Brain pericyte (primary cell): ENCODE results near the gene KLF6.

ENCODE experiments used
- DNase-seq: peaks from one replicate; pipeline ENCODE4 v3.0.0-alpha.2; 2012; ENCODE audit warnings: low read depth, low spot score

The KLF6 gene

DNA sequence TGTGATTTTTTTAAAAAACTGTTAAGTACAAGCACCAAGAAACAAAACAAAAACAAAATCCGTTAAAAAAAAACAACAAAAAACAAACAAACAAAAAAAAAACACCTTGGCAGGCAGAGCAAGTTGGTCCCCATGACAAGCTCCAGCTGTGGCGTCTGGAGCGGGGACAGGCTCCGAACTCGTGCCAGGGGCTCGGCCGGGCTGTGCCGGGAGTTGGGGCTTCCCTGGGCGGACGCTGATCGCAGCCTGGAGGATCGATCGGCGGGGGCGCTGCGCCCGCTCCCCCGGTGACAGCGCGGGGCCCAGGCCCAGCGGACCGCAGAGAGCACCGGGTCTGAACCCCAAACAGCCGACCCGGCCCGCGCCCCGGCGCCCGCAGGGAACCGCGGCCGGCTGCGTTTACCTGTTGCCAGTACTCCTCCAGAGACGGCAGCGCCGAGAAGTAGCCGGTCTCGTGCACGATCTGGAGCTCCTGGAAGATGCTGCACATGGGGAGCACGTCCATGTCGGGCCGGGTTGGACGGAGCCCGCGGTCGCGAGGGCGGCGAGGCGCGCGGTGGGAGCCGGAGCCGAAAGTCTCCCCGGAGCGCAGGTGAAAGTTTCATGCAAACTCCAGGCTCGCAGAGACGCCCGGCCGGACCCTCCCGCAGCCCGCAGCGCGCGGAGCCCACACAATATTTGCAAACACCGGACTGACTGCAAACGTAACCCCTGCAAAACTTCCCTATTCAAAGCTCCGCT, at the start of gene KLF6:
KLF6 (minus strand) TSS at position 700 of the 741 bp plus-strand sequence; CDS start at position 505, 195 bp downstream.
- DNase-seq = no peak

DNA sequence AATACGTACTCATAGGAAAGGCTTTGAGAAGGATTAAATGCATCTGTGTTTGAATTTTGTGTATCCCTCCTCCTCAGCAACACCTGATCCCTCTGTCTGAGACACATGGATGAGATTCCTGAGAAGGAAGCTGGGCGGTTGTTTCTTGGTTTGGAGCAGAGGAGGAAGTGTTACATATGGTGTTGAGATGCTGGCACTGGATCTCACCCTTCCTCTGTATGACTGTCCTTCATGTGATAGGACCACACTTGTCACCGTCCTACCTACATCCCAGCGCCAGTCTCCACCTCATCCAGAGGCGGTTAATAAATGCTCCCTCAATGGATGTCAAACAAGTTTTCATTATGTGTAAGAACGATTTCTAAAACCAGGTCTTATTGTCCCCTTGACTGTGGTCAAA, 49.4 kb upstream of the KLF6 start:
- no peak for DNase-seq

DNA sequence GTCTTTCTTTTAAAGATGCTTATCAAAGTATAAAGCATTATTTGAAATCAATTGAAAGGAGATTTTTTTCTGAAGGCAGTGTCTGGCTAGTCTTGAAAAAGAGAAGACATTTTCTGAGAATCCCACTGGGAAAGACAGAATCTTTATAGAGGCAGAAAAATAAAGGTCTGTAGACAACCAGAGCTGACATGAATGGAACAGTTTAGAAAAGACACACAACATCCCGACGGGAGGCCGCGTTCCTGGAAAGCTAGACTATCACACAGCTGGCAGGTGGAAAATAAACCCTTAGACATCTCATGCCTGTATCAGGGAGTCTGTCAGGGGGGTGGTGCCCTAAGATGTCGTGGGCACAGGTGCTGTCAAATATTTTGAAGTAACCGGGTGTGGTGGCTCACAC, 48.0 kb upstream of the KLF6 start:
- no peak for DNase-seq

DNA sequence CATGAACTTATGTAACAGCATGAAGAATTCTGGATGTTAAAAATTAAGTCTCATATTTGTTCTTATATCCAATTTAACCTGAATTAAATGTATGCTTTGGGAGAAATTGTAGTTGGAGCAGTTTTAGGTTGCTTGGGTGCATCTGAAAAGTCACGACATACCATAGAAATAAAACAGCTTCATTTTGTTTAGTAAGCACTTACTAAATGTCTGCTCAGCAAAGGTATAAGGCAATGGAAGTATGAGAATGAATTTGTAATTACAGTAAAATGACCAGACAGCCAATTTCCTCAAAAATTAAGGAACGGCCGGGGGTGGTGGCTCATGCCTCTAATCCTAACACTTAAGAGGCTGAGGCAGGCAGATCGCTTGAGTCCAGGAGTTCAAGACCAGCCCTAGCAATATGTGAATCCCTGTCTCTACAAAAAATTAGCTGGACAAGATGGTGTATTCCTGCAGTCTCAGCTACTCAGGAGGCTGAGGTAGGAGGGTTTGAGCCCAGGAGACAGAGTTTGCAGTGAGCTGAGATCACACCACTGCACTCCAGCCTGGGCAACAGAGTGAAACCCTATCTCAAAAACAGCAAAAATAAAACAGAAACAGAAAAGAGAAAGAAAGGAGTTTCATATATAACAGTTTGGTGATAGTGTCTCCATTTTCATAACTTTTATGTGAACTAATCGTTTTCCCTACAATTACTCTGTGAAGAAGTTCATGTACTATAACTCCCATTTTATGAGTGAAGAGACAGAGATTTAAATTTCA, 47.2 kb upstream of the KLF6 start:
- no peak for DNase-seq

DNA sequence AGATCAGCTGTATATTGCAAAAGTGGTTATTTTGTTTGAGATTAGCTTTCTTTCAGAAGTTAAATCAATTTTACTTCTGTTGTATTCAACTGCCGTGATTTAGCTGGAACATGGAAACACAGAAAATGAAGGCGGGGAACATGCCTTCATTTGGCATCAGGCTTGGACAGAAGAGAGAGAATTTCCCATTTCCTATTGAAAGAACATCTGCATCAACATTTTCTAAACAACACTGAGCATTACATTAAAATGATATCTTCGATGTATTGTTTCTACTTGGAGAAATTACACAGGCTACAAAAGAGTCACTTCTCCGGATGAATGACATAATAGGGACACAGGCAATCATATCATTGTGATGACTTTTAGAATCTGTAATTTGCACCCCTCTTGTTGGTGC, 46.6 kb upstream of the KLF6 start:
- no peak for DNase-seq

DNA sequence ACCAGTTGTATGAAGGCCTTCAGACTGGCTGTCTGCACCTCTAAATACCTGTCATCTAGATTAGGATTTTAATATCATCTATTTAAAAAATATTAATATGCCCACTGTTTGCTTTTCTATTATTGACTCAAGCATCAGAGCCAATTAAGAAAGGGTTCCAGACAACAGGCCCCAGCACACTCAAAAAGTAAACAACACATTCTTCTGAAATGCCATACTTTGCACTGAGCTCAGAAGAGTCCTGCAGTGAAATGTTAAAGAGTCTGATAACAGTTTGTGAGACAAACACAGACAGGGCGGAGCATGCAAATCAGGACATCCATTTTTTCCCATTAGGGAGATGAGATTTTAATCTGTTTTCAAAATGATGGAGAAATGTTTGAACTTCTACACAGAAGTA, 45.9 kb upstream of the KLF6 start:
- DNase-seq = no peak

DNA sequence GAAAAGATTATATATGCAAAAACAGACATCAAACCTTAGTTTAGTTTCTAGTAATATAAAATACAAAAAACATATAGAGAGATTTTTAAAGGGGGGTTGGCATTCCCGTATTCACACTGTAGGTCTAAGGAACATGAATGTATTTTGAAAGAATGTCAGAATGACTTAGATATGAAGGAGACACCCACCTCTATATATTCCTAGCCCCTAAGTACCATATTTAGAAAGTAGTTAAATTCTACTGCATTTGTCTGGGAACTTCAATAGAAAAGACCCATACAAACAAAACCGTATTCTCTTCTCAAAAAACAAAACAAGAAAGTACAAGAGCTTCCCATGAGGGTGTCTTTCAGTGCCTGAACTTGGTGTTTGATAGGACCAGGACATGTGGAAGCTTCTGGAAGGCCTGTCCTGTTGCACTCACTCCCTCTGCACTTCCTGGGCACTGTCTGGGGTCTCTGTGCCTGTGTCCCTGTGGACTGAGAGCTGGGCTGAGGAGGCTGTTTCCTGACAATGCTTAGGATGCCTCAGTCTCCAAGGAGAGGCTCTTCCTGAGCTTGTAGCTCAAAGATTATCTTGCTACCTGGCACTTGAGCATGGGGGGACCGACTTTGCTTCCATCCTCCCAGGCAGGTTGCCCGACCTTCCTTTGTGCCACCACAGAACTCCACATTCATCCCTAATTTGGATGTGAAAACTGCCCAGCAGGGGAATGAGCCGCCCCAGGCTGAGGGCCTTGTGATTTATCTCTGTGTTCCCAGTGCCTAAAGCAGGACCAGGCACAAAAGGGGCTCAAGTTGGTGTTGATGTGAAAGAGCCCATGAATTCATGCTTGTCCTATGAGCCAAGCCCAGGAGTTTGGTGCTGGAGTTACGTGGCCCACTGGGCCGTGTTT, 44.4 kb upstream of the KLF6 start:
- DNase-seq = no peak

DNA sequence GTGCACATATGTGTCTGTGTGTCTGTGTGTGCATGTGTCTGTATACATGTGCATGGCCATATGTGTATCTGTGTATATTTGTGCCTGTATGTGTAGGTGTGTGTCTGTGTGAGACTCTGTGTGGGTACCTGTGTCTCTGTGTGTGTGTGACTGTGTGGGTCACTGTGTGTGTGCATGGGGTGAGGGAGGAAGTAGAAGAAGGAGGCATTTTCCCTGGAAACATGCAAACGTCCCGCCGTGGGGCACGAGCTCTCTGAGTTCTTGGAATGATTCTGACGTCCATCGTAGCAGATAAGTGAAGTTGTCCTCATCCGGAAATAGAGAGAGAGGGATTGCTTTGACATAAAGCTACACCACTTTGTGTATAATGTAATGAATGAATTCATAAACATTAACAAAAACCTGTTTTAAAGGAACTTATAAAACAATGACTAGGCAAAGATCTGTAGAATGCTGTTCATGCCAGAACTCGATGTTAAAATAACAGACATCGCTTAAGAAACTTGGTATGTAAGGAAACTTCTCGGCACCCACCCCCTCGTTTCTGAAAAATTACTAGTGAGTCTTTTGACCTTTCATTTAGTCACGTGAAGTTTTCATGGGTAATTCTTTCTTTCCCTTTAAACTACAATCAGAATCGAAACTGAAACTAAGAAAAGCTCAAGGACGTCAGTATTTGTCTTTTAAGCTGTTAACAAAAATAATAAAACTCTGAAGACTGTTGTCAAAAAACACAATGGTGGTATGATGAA, 43.6 kb upstream of the KLF6 start:
- no peak for DNase-seq

DNA sequence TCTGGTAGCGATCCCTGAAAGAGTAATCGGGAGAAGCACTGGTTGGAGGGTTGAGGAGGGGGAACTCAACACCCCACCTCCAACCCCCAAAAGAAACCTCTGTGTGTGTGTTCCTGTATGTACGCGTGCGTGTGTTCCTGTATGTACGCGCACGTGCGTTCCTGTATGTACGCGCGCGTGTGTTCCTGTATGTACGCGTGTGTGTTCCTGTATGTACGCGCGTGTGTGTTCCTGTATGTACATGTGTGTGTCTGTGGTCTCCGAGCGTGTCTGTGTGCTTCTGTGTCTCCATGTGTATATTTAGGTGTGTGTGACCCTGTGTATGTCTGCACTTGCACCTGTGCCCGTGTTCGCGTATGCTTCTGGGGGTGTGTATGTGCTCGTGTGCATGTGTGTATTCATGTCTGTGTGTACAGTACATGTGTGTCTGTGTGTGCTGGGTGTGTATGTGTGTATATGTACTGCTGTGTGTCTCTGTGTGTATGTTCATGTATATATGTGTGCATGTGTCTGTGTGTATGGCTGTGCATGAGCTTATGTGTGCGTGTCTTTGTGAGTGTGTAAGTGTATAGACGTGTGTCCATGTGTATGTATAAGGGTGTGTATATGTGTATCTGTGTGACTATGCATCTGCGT, 42.9 kb upstream of the KLF6 start:
- DNase-seq = no peak

DNA sequence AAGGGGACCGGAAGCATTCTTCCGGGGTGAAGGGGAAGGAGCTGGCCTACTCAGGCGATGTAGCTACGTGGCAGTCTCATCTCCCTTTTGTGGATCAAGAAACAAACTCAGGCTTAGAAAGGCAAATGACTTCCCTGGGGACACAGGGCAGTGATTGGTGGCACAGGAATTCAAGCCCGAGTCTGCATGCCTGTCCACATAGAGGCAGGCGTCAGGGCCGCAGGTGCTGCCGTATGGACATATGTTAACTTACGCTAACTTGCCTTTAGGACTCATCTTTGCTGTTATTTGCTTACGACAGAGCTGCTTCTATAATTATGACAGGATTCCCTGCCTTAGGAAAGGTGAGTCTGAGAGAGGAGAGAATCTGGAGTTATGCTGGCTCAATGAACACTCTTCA, 42.3 kb upstream of the KLF6 start:
- DNase-seq = no peak

DNA sequence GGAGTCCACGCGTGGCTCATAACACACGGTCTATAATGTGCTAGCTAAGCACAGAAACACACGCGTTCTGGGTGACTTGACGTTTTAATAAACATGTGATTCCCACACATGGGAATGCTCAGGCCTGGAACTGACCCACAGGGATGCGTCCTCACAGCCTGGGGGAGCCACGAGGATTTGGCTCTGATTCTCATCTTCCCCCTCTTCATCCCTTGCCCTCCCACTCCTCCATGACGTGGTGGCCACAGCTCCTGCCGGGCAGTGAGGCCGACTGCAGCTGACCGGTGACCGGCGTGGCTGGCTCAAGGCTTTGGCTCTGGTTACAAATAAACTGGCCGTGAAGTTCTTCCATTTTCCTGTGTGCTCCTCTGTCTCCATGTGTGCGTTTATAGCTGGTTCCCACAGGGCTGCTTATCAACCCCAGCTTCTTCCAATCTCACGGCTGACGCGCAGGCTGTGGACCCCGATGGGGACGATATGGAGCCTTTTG, 40.9 kb upstream of the KLF6 start:
- DNase-seq = no peak

DNA sequence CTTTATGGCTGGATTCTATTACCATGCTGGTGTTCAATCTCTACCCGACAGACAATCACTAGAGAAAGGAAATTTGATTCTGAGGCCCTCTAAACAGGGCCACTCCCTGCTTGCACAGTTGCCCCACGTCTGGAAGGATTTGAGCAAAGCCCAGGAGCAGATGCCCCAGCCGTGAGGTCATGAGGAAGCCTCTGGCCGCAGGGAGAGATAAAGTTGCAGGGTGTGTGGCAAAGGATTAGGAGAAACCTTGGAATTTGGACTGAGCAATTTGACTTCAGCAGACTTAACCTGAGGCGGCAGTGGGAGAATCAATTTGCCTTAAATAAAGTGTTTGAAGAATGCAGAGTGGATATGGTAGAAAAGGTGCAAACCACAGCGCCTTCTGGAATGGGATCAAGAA, 40.2 kb upstream of the KLF6 start:
- no peak for DNase-seq

DNA sequence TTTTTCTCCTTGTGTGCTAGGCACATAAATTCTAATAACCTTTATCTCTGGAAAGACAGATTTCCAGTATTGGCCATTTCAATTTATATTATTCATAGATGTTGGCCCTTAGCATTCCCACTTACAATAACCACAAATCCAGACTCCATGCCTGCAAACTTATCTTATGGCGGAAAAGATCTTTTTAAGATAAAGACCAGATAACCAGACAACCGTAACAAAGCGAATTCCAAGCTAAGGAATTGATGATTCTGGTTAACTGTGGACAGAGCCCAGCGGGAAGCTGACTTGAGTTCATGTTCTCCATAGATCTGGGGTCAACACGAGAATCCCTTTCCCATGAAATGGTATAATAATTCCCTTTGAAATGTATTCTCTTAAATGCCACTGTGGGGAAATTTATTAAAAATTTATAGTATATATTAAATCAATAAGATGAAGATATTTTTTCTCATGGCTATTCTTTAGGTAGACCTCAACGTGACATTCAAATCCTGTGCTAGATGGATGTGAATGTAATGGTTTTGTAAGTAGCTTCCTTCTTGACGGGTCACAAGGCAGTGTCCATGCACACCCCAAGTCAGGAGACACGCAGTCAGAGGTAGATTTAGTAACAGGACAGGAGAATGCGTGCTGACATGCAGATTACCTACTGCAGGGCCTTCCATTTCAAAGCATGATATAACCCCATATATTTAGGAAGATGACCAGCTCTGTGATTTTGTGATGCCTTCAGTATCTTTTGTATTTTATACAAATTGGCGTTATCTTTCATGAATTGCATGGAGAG, 37.7 kb upstream of the KLF6 start:
- DNase-seq = no peak

DNA sequence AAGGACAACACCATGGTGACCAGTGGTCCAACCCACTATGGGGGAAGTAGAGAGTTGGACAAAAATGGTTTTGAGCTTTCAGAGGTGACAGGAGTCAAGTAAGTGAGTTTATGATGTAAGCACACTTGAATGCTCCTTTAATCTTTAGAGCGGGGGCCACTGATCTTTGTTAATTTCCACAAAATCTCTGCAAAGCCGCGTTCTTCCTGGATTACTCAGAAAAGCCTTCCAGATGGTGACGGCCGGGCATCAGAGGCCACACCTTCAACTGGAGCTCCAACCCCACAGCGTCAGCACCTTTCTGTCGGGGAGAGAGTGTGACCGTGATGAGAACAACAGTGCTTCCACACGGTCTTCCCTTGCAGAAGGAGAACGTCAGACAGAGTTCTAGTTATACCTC, 35.2 kb upstream of the KLF6 start:
- DNase-seq = no peak

DNA sequence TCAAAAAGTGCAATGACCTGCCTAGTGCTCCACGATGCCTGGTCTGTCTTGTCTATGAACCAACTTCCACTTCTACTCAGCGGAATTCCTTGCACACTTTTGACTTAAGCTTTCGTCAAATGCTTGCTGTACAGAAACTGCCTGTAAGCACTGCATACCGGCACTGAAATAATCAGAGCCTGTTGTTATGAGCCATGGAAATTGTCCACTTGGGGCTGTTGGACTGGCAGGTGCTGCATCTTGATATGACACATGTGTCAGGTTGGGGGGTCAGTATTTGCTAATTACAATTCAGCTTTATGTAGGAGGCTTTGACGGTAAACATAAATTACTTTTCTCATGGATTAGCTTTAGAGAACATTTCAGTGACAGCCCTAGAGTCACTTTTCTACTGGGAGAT, 32.0 kb upstream of the KLF6 start:
- DNase-seq = no peak

DNA sequence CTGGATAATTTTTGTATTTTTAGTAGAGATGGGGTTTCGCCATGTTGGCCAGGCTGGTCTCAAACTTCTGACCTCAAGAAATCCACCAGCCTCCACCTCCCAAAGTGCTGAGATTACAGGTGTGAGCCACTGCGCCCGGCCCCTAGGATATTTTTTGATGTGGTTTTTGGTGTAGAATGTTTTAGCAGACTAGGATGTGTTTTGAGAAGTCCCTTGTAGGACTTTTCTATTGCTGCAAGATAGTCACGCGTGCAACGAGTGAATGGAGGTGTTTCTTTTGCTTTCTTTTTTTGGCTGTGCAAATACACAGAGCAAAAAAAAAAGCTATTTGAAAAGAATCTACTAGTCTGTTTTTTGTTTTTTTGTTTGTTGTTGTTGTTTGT, 29.8 kb upstream of the KLF6 start:
- no peak for DNase-seq

DNA sequence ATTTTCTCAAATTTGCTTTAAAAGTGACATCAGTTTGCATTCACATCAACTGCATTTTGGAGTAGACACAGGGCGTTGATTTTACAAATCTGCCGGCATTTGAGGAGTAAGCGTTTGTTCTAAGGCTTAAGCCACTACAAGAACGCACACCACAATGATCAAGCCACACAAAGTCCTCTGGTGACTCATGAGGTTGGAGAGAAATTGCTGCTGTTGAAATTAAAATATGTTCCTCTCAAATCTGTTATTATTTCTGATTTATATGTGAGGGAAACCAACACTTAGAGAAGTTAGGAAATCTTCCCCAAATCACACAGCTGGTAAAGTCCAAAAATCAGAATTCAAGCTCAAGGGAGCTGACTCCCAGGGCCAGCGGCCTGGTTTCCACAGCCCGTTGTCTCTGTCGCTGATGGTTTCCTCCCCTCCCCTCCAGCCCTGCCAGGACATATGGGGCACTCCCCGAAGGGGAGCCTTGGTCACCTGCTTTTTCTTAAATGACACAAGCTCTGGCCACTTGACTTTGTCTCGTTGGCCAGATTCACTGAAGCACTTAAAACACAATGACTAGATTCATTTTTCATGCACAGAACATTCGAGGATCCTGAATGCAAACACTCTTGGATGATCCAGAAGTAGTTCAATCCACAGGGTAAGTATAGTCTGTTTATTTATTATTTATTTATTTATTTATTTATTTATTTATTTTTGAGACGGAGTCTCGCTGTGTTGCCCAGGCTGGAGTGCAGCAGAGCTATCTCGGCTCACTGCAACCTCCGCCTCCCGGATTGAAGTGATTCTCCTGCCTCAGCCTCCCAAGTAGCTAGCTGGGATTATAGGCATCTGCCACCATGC, 29.2 kb upstream of the KLF6 start:
- DNase-seq = no peak

DNA sequence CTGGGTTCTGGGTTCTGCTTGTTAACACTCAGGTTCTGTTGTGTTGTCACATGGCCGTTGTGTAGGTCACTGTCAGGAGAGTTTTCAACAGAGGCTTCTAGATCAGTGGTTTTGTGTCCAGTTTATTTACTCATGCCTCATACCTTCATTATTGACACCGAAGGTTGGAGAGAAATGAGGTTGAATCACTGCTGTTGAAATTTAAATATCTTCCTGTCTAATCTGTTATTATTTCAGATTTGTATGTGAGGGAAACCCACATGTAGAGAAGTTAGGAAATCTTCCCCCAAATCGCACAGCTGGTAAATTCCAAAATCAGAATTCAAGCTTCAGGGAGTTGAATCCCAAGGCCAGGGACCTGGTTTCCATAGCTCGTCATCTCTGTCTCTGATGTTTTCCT, 28.3 kb upstream of the KLF6 start:
- DNase-seq = no peak

DNA sequence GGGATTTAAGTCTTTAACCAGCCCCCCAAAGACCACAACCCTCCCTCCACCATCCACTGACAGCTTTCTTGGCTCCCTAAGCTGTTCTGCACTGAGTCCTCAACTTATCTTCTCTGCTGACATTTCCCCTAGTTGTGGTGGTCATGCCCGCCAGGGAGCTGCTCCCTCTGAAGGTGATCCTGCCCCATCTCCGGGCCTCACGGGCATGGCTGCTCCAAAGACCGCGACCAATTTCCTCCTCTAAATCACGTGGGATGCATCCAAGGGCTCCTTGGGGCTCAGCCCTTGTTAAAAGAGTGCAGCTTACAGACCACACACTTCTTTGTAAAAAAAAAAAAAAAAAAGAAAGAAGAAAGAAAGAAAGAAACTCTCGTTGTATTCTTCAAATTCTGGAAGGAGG, 27.1 kb upstream of the KLF6 start:
- DNase-seq = no peak
